ENCODE data around the gene B4GALNT2. TPM values are rescaled to one million over a fixed set of nuclear protein-coding genes. Genes with fewer than 3 reads are reported as not detected.

Gene B4GALNT2
- total and polyA plus RNA-seq, 2 donors (not counting 1 experiment from before 2014, with no cell fraction given) = under 0.01 to 0.01 TPM

- TF ChIP-seq CTCF (conservative IDR thresholded peaks at IDR 0.05 in 1 of 2, IDR thresholded peaks at IDR 0.05 in 1 of 2; ENCODE audit: low read depth in 1 of 2, low read length in 2 of 2) = no peak
- no peak for TF ChIP-seq EZH2 (IDR thresholded peaks at IDR 0.05; ENCODE audit: low read length, missing control alignments)
- Histone ChIP-seq H3K4me2 (ENCODE audit: extremely low read depth, insufficient read depth, low read length) (peak overlapping the region; percentile 72), H3K4me3 (replicated peaks in 1 of 4; ENCODE audit: control extremely low read depth in 1 of 4, insufficient read depth in 1 of 4, low read depth in 3 of 4, low read length in 4 of 4) (peak overlapping the region; percentile 44 to 84 (median 62)), H3K9ac (ENCODE audit: insufficient read depth, low read length) (peak overlapping the region; percentile 55), H2AFZ (ENCODE audit: low read length) (peak overlapping the region; percentile 84), H3K27ac (ENCODE audit: insufficient read depth, low read length) (peak overlapping the region; percentile 87), H3K27me3 (ENCODE audit: control insufficient read depth, insufficient read depth, low read length) (no peaks in the 10 kb centered on the region), H3K36me3 (ENCODE audit: control insufficient read depth, insufficient read depth, low read length) (no peaks in the 10 kb centered on the region), H4K20me1 (ENCODE audit: control insufficient read depth, extremely low read depth, insufficient read depth, low read length) (no peaks in the 10 kb centered on the region), H3K4me1 (ENCODE audit: control insufficient read depth, extremely low read depth, insufficient read depth, low read length) (peaks cover 3% of the 10 kb centered on the region), H3K9me3 (ENCODE audit: control insufficient read depth, insufficient read depth, low read depth, low read length) (no peaks in the 10 kb centered on the region), H3K79me2 (ENCODE audit: control insufficient read depth, insufficient read depth, low read length) (no peaks in the 10 kb centered on the region)
- DNase-seq (ENCODE audit: low read depth in 2 of 2) = peak; percentile 59 to 77
Observed at GRCh38 chr17:49193513-49194296, 61.1 kb downstream of the B4GALNT2 start.

- no peak overlapping the region for H3K9ac ChIP-seq (ENCODE audit: insufficient read depth, low read length)
- no peak overlapping the region for H2AFZ ChIP-seq (ENCODE audit: low read length)
- no peaks in the 10 kb centered on the region for H3K27me3 ChIP-seq (ENCODE audit: control insufficient read depth, insufficient read depth, low read length)
- H4K20me1 ChIP-seq (ENCODE audit: control insufficient read depth, extremely low read depth, insufficient read depth, low read length) = no peaks in the 10 kb centered on the region
- H3K36me3 ChIP-seq (ENCODE audit: control insufficient read depth, insufficient read depth, low read length) = no peaks in the 10 kb centered on the region
- TF ChIP-seq EZH2 (IDR thresholded peaks at IDR 0.05; ENCODE audit: low read length, missing control alignments) (no peak), CTCF (conservative IDR thresholded peaks at IDR 0.05 in 1 of 2, IDR thresholded peaks at IDR 0.05 in 1 of 2; ENCODE audit: low read depth in 1 of 2, low read length in 2 of 2) (no peak)
- peak overlapping the region in 1 of 4 experiments; percentile 57 for H3K4me3 ChIP-seq (replicated peaks in 1 of 4; ENCODE audit: control extremely low read depth in 1 of 4, insufficient read depth in 1 of 4, low read depth in 3 of 4, low read length in 4 of 4)
- peaks cover 3% of the 10 kb centered on the region for H3K4me1 ChIP-seq (ENCODE audit: control insufficient read depth, extremely low read depth, insufficient read depth, low read length)
- DNase-seq (ENCODE audit: low read depth in 2 of 2) = no peak
- no peak overlapping the region for H3K27ac ChIP-seq (ENCODE audit: insufficient read depth, low read length)
- no peaks in the 10 kb centered on the region for H3K9me3 ChIP-seq (ENCODE audit: control insufficient read depth, insufficient read depth, low read depth, low read length)
- no peak overlapping the region for H3K4me2 ChIP-seq (ENCODE audit: extremely low read depth, insufficient read depth, low read length)
- no peaks in the 10 kb centered on the region for H3K79me2 ChIP-seq (ENCODE audit: control insufficient read depth, insufficient read depth, low read length)
Observed at GRCh38 chr17:49194297-49194607, 61.7 kb downstream of the B4GALNT2 start.

DNA sequence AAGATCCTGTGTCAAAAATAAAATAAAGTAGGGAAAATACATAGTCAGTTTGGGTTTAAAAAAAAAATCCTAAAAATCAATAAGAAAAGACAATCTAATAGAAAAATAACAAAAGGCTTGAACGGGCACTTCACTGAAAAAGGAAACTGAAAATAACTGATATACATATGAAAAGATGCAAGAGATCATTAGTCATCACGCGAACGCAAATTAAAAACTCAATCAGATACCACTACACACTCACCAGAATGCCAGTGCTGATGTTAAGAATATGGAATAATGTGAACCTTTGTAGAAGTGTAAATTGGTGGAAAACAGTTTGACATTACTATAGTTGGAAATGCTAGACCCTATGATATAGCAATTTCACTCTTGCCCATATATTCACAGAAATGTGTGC, 63.2 kb downstream of the B4GALNT2 start:
- no peak overlapping the region for H3K4me3 ChIP-seq (replicated peaks in 1 of 4; ENCODE audit: control extremely low read depth in 1 of 4, insufficient read depth in 1 of 4, low read depth in 3 of 4, low read length in 4 of 4)
- no peak overlapping the region for H3K4me2 ChIP-seq (ENCODE audit: extremely low read depth, insufficient read depth, low read length)
- no peaks in the 10 kb centered on the region for H3K79me2 ChIP-seq (ENCODE audit: control insufficient read depth, insufficient read depth, low read length)
- H3K36me3 ChIP-seq (ENCODE audit: control insufficient read depth, insufficient read depth, low read length) = no peaks in the 10 kb centered on the region
- DNase-seq (ENCODE audit: low read depth in 2 of 2) = no peak
- H3K4me1 ChIP-seq (ENCODE audit: control insufficient read depth, extremely low read depth, insufficient read depth, low read length) = peaks cover 3% of the 10 kb centered on the region
- no peak for TF ChIP-seq EZH2 (IDR thresholded peaks at IDR 0.05; ENCODE audit: low read length, missing control alignments)
- TF ChIP-seq CTCF (conservative IDR thresholded peaks at IDR 0.05 in 1 of 2, IDR thresholded peaks at IDR 0.05 in 1 of 2; ENCODE audit: low read depth in 1 of 2, low read length in 2 of 2) = no peak
- H4K20me1 ChIP-seq (ENCODE audit: control insufficient read depth, extremely low read depth, insufficient read depth, low read length) = no peaks in the 10 kb centered on the region
- H3K27ac ChIP-seq (ENCODE audit: insufficient read depth, low read length) = no peak overlapping the region
- H3K9me3 ChIP-seq (ENCODE audit: control insufficient read depth, insufficient read depth, low read depth, low read length) = no peaks in the 10 kb centered on the region
- H3K27me3 ChIP-seq (ENCODE audit: control insufficient read depth, insufficient read depth, low read length) = no peaks in the 10 kb centered on the region
- no peak overlapping the region for H3K9ac ChIP-seq (ENCODE audit: insufficient read depth, low read length)
- no peak overlapping the region for H2AFZ ChIP-seq (ENCODE audit: low read length)

All from fibroblast of lung (primary cell).